Loucy (cell line): ENCODE results near the gene GSS.

Source experiments
- EZH2phosphoT487 ChIP-seq: fragments of 200-600 bp; IDR thresholded peaks from 2 replicates; pipeline ENCODE4 v1.6.1; 2018; ENCODE audit warnings: antibody characterized with exemption, mild to moderate bottlenecking, moderate library complexity, borderline replicate concordance
- TF ChIP-seq, protein P1 (sequence below): fragments of 200-600 bp; sonication (generic); conservative IDR thresholded peaks from 2 replicates; pipeline ENCODE4 v1.5.1; 2014; ENCODE audit warnings: mild to moderate bottlenecking, antibody characterized with exemption, low read length

DNA sequence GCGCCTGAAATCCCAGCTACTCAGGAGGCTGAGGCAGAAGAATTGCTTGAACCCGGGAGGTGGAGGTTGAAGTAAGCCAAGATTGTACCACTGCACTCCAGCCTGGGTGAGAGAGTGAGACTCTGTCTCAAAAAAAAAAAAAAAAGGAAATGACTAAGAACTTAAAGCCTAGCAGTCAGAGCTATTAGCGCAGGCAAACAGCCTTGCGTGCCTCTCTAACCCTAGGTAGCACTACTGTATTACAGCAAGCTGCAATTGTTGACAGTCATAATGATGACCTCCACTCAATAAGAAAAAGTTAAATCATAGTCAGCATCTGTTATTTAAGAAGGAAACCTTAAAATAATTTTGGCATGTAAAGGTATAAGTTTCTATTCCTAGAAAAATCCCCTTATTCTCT, 14.4 kb downstream of the GSS start:
- TF ChIP-seq, protein P1, sequence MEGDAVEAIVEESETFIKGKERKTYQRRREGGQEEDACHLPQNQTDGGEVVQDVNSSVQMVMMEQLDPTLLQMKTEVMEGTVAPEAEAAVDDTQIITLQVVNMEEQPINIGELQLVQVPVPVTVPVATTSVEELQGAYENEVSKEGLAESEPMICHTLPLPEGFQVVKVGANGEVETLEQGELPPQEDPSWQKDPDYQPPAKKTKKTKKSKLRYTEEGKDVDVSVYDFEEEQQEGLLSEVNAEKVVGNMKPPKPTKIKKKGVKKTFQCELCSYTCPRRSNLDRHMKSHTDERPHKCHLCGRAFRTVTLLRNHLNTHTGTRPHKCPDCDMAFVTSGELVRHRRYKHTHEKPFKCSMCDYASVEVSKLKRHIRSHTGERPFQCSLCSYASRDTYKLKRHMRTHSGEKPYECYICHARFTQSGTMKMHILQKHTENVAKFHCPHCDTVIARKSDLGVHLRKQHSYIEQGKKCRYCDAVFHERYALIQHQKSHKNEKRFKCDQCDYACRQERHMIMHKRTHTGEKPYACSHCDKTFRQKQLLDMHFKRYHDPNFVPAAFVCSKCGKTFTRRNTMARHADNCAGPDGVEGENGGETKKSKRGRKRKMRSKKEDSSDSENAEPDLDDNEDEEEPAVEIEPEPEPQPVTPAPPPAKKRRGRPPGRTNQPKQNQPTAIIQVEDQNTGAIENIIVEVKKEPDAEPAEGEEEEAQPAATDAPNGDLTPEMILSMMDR, result no peak
- no peak for TF ChIP-seq EZH2phosphoT487
